ENCODE results near the gene C1QA.
"Not testable (repeated sequence)": the region's sequence is repeated elsewhere in the genome, so short reads cannot be mapped to it uniquely, and the experiment has no call there.

C1QA gene

GRCh38 chr1:22641247-22641646 lies 4.8 kb downstream of the C1QA start:
- no peak for DNase-seq (ENCODE audit: low read depth)

- DNase-seq (ENCODE audit: low read depth) = peak; percentile 52
Observed at GRCh38 chr1:22641906-22642636, 5.6 kb downstream of the C1QA start.

GRCh38 chr1:22643381-22643780 lies 7.0 kb downstream of the C1QA start, which contains the start of gene C1QC:
TSS of gene C1QC (plus strand) at chr1:22643633. CDS start at chr1:22644024, 391 bp downstream.
- DNase-seq (ENCODE audit: low read depth) = no peak

- no peak for DNase-seq (ENCODE audit: low read depth)
Observed at GRCh38 chr1:22643928-22644327, 7.5 kb downstream of the C1QA start.

- DNase-seq (ENCODE audit: low read depth) = no peak
Observed at GRCh38 chr1:22645931-22646330, 9.5 kb downstream of the C1QA start.

- no peak for DNase-seq (ENCODE audit: low read depth)
Observed at GRCh38 chr1:22646384-22646783, 10.0 kb downstream of the C1QA start.

GRCh38 chr1:22650089-22650693 lies 13.8 kb downstream of the C1QA start:
- no peak for DNase-seq (ENCODE audit: low read depth)

GRCh38 chr1:22651941-22652856 lies 15.8 kb downstream of the C1QA start:
- no peak for DNase-seq (ENCODE audit: low read depth)

GRCh38 chr1:22652881-22653316 lies 16.5 kb downstream of the C1QA start, which contains the start of gene C1QB:
TSS of gene C1QB (plus strand) at chr1:22653236. CDS start at chr1:22659463, 6,227 bp downstream.
- DNase-seq (ENCODE audit: low read depth) = no peak

- DNase-seq (ENCODE audit: low read depth) = no peak
Observed at GRCh38 chr1:22654692-22655091, 18.3 kb downstream of the C1QA start.

- DNase-seq (ENCODE audit: low read depth) = no peak
Observed at GRCh38 chr1:22658385-22659163, 22.1 kb downstream of the C1QA start.

- no peak for DNase-seq (ENCODE audit: low read depth)
Observed at GRCh38 chr1:22660716-22661241, 24.4 kb downstream of the C1QA start.

GRCh38 chr1:22661880-22662279 lies 25.5 kb downstream of the C1QA start:
- DNase-seq (ENCODE audit: low read depth) = no peak

- DNase-seq (ENCODE audit: low read depth) = no peak
Observed at GRCh38 chr1:22662318-22662717, 25.9 kb downstream of the C1QA start.

- DNase-seq (ENCODE audit: low read depth) = no peak
Observed at GRCh38 chr1:22662986-22663408, 26.6 kb downstream of the C1QA start.

GRCh38 chr1:22665752-22666151 lies 29.3 kb downstream of the C1QA start:
- DNase-seq (ENCODE audit: low read depth) = no peak

- no peak for DNase-seq (ENCODE audit: low read depth)
Observed at GRCh38 chr1:22666412-22666811, 30.0 kb downstream of the C1QA start.

GRCh38 chr1:22668840-22669239 lies 32.4 kb downstream of the C1QA start:
- DNase-seq (ENCODE audit: low read depth) = not testable (repeated sequence)

GRCh38 chr1:22670352-22670975 lies 34.0 kb downstream of the C1QA start:
- no peak for DNase-seq (ENCODE audit: low read depth)

GRCh38 chr1:22671999-22672398 lies 35.6 kb downstream of the C1QA start:
- DNase-seq (ENCODE audit: low read depth) = no peak

Measured in stimulated activated CD8-positive, alpha-beta memory T cell treated with anti-CD3 and anti-CD28 coated beads, Interleukin-4, amount 100 ng/mL, for 24 hours (primary cell).